IMR-90 (cell line): ENCODE measurements around the gene SPEG. TPM values are rescaled to one million over a fixed set of nuclear protein-coding genes. Genes with fewer than 3 reads are reported as not detected.
A peak's percentile ranks its signal among the peaks of the same experiment; 100 is the strongest.

ENCODE experiments used
- ATAC-seq: fragments of 200-7000 bp; cut with Tn5 transposase; 2 replicates; pipeline ENCODE4 v1.9.1; 2020; ENCODE audit warnings: low read depth, mild to moderate bottlenecking, moderate library complexity
- BruUV-seq: library from RNA; stranded (reverse); fragments of 400-500 nt; replicated peaks from 2 replicates; lab custom pipeline; 2021; lab: Mats Ljungman, UMichigan
- CTCF ChIA-PET: fragments of 300-600 bp; formaldehyde crosslinking; extraction: SDS; loops from one replicate; lab custom pipeline; 2021; ENCODE audit warnings: antibody characterized with exemption; lab: Yijun Ruan, JAX
- POLR2A ChIA-PET: fragments of 300-600 bp; sonication (Branson Sonifier 250); formaldehyde crosslinking; loops from one replicate; lab custom pipeline; 2022; ENCODE audit warnings: antibody characterized with exemption; ENCODE audit not compliant: unreplicated experiment; lab: Charles Lee
- DNase-seq: peaks from one replicate; pipeline ENCODE4 v3.0.0; 2013
- H2AFZ ChIP-seq: replicated peaks from 2 replicates; pipeline ENCODE3; 2013; ENCODE audit warnings: low read length, mild to moderate bottlenecking; ENCODE audit not compliant: poor library complexity
- H2AK5ac ChIP-seq: 2 replicates; pipeline ENCODE4 v1.6.1; 2013; ENCODE audit warnings: low read depth, low read length, inconsistent platforms
- H2AK9ac ChIP-seq: replicated peaks from 2 replicates; pipeline ENCODE3; 2013; ENCODE audit warnings: mild to moderate bottlenecking, low read depth, low read length, moderate library complexity; ENCODE audit not compliant: poor library complexity
- H2BK120ac ChIP-seq: 2 replicates; pipeline ENCODE4 v1.6.1; 2013; ENCODE audit warnings: low read depth, low read length, inconsistent platforms
- H2BK15ac ChIP-seq: 3 replicates; pipeline ENCODE4 v1.6.1; 2013; ENCODE audit warnings: low read depth, low read length, inconsistent platforms
- H2BK20ac ChIP-seq: 2 replicates; pipeline ENCODE4 v1.6.1; 2013; ENCODE audit warnings: low read depth, mild to moderate bottlenecking, inconsistent platforms, low read length, moderate library complexity
- H2BK5ac ChIP-seq: 2 replicates; pipeline ENCODE4 v1.6.1; 2013; ENCODE audit warnings: mild to moderate bottlenecking, low read depth, low read length, inconsistent platforms; ENCODE audit not compliant: poor library complexity, severe bottlenecking
- H3K14ac ChIP-seq: replicated peaks from 2 replicates; pipeline ENCODE4 v1.6.1; 2013; ENCODE audit warnings: low read depth, low read length, inconsistent platforms
- H3K18ac ChIP-seq: 2 replicates; pipeline ENCODE4 v1.6.1; 2013; ENCODE audit warnings: low read depth, low read length, control low read depth
- H3K23ac ChIP-seq: 2 replicates; pipeline ENCODE4 v1.6.1; 2013; ENCODE audit warnings: low read depth, low read length, inconsistent platforms
- H3K27ac ChIP-seq: 2 replicates; pipeline ENCODE4 v1.5.1; 2013; ENCODE audit warnings: mild to moderate bottlenecking, control low read depth, low read length; ENCODE audit not compliant: insufficient read depth
- H3K27me3 ChIP-seq: 2 replicates; pipeline ENCODE4 v1.6.1; 2013; ENCODE audit warnings: low read length; ENCODE audit not compliant: control insufficient read depth, insufficient read depth
- H3K36me3 ChIP-seq: 2 replicates; pipeline ENCODE4 v1.6.1; 2013; ENCODE audit warnings: low read length, mixed read lengths; ENCODE audit not compliant: control insufficient read depth, insufficient read depth
- H3K4ac ChIP-seq: 2 replicates; pipeline ENCODE4 v1.6.1; 2013; ENCODE audit warnings: low read depth, low read length, inconsistent platforms
- H3K4me1 ChIP-seq: 2 replicates; pipeline ENCODE4 v1.6.1; 2013; ENCODE audit warnings: low read length, mixed read lengths; ENCODE audit not compliant: control insufficient read depth, insufficient read depth
- H3K4me2 ChIP-seq: 2 replicates; pipeline ENCODE4 v1.6.1; 2013; ENCODE audit warnings: low read depth, mild to moderate bottlenecking, control low read depth, low read length, moderate library complexity
- H3K4me3 ChIP-seq: 2 replicates; pipeline ENCODE4 v1.5.1; 2013; ENCODE audit warnings: low read depth, mild to moderate bottlenecking, control low read depth, low read length, moderate library complexity; ENCODE audit not compliant: insufficient read depth
- H3K56ac ChIP-seq: 2 replicates; pipeline ENCODE4 v1.6.1; 2013; ENCODE audit warnings: low read length, inconsistent platforms; ENCODE audit not compliant: insufficient read depth; ENCODE audit errors: extremely low read depth
- H3K79me1 ChIP-seq, 2 experiments: 2 replicates each; pipeline ENCODE4 v1.6.1; 2013; ENCODE audit warnings: low read length in 2 of 2, inconsistent platforms in 1 of 2, low read depth in 1 of 2
- H3K9ac ChIP-seq: 2 replicates; pipeline ENCODE4 v1.6.1; 2013; ENCODE audit warnings: low read depth, low read length, control low read depth
- H3K9me1 ChIP-seq: 2 replicates; pipeline ENCODE4 v1.6.1; 2013; ENCODE audit warnings: low read length, inconsistent platforms; ENCODE audit not compliant: insufficient read depth
- H3K9me3 ChIP-seq: 2 replicates; pipeline ENCODE4 v1.6.1; 2013; ENCODE audit warnings: low read length; ENCODE audit not compliant: control insufficient read depth, insufficient read depth
- H4K20me1 ChIP-seq: 2 replicates; pipeline ENCODE4 v1.6.1; 2013; ENCODE audit warnings: low read length, inconsistent platforms; ENCODE audit not compliant: insufficient read depth
- H4K5ac ChIP-seq: 2 replicates; pipeline ENCODE4 v1.6.1; 2013; ENCODE audit warnings: mild to moderate bottlenecking, low read depth, low read length, control low read depth
- H4K8ac ChIP-seq, 2 experiments: 2 replicates each; pipeline ENCODE4 v1.6.1; 2013; ENCODE audit warnings: low read depth in 2 of 2, low read length in 2 of 2, control low read depth in 1 of 2, inconsistent platforms in 1 of 2
- H4K91ac ChIP-seq: 2 replicates; pipeline ENCODE4 v1.6.1; 2013; ENCODE audit warnings: low read depth, low read length, inconsistent platforms; ENCODE audit not compliant: insufficient read depth
- BHLHE40 ChIP-seq: fragments of 150-350 bp; IDR thresholded peaks from 2 replicates; pipeline ENCODE4 v1.6.1; 2016; ENCODE audit warnings: mild to moderate bottlenecking, low read depth, low read length
- CEBPB ChIP-seq: IDR thresholded peaks from 2 replicates; pipeline ENCODE4 v1.6.1; 2012; ENCODE audit warnings: low read depth, low read length, improper control_type of control experiment
- CHD1 ChIP-seq: IDR thresholded peaks from 2 replicates; pipeline ENCODE4 v1.6.1; 2012; ENCODE audit warnings: low read depth, low read length, improper control_type of control experiment
- CTCF ChIP-seq: conservative IDR thresholded peaks from 2 replicates; pipeline ENCODE4 v1.5.1; 2012; ENCODE audit warnings: mild to moderate bottlenecking, low read depth, low read length, improper control_type of control experiment
- ELK1 ChIP-seq: fragments of 150-350 bp; IDR thresholded peaks from 2 replicates; pipeline ENCODE4 v1.6.1; 2016; ENCODE audit warnings: low read depth, mild to moderate bottlenecking, low read length, moderate library complexity, borderline replicate concordance
- FOS ChIP-seq: fragments of 150-350 bp; IDR thresholded peaks from 2 replicates; pipeline ENCODE4 v1.6.1; 2016; ENCODE audit warnings: low read depth, low read length
- MAFK ChIP-seq: IDR thresholded peaks from 2 replicates; pipeline ENCODE4 v1.6.1; 2012; ENCODE audit warnings: low read depth, low read length, improper control_type of control experiment
- MAZ ChIP-seq: IDR thresholded peaks from 2 replicates; pipeline ENCODE4 v1.6.1; 2012; ENCODE audit warnings: low read depth, mild to moderate bottlenecking, low read length, improper control_type of control experiment, moderate library complexity, borderline replicate concordance
- MXI1 ChIP-seq: IDR thresholded peaks from 2 replicates; pipeline ENCODE4 v1.6.1; 2012; ENCODE audit warnings: low read depth, mild to moderate bottlenecking, low read length, moderate library complexity, borderline replicate concordance
- NFE2L2 ChIP-seq: fragments of 150-350 bp; IDR thresholded peaks from 2 replicates; pipeline ENCODE4 v1.6.1; 2016; ENCODE audit warnings: low read depth, mild to moderate bottlenecking, low read length
- POLR2A ChIP-seq: IDR thresholded peaks from 2 replicates; pipeline ENCODE4 v1.6.1; 2012; ENCODE audit warnings: mild to moderate bottlenecking, low read depth, low read length
- RAD21 ChIP-seq: IDR thresholded peaks from 2 replicates; pipeline ENCODE4 v1.6.1; 2012; ENCODE audit warnings: low read length, improper control_type of control experiment
- RCOR1 ChIP-seq: IDR thresholded peaks from 2 replicates; pipeline ENCODE4 v1.6.1; 2012; ENCODE audit warnings: mild to moderate bottlenecking, low read length, improper control_type of control experiment; ENCODE audit not compliant: insufficient replicate concordance
- RFX5 ChIP-seq: IDR thresholded peaks from 2 replicates; pipeline ENCODE4 v1.8.0; 2012; ENCODE audit warnings: low read depth, mild to moderate bottlenecking, low read length, moderate library complexity
- SMC3 ChIP-seq: fragments of 150-350 bp; IDR thresholded peaks from 2 replicates; pipeline ENCODE4 v1.6.1; 2016; ENCODE audit warnings: low read depth, mild to moderate bottlenecking, antibody characterized with exemption, low read length, moderate library complexity
- USF2 ChIP-seq: fragments of 150-350 bp; IDR thresholded peaks from 2 replicates; pipeline ENCODE4 v1.6.1; 2017; ENCODE audit warnings: mild to moderate bottlenecking, antibody characterized with exemption, low read length, low read depth
- WGBS, 2 experiments: methylation state at CpG; one replicate each; pipeline versions ENCODE4 v1.1.5 to v1.1.7; 2013; ENCODE audit warnings: missing lambda C conversion rate in 2 of 2; ENCODE audit not compliant: insufficient read length in 1 of 2; ENCODE audit errors: extremely low coverage in 2 of 2; 5-methylcytosine and 5-hydroxymethylcytosine counted together
- dilution Hi-C: fragments of 300-500 bp; cut with HindIII; formaldehyde crosslinking; loops from one replicate; pipeline ENCODE4 v1.14.3; 2018; ENCODE audit warnings: low sequenced_read_pairs; ENCODE audit not compliant: unreplicated experiment
- in situ Hi-C: fragments of 300-500 bp; cut with MboI; formaldehyde crosslinking; loops from 3 replicates; pipeline ENCODE4 v1.14.3; 2019; ENCODE audit warnings: low sequenced_read_pairs, inconsistent platforms, mixed read lengths
- intact Hi-C: fragments of 100-400 bp; cut with micrococcal nuclease; formaldehyde crosslinking; loops from 2 replicates; pipeline ENCODE4 v1.10.0; 2022
- polyA plus RNA-seq, 3 experiments: library from polyadenylated mRNA; depleted of rRNA; stranded (reverse); fragments of >200 nt; gene quantifications; 2 replicates each; pipeline ENCODE4 v1.2.3, GENCODE V29; 2012; ENCODE audit warnings: low replicate concordance in 1 of 3
- total RNA-seq: library from RNA; depleted of rRNA; stranded (reverse); fragments of >200 nt; gene quantifications from 2 replicates; pipeline ENCODE4 v1.2.3, GENCODE V29; 2012

SPEG gene
- total and polyA plus RNA-seq, 2 of the 4 experiments (the other 2 are of a cell fraction): 6.8 to 81.6 TPM

GRCh38 chr2:219437690-219438206 is 3.1 kb downstream of the SPEG start:
- in situ Hi-C loops: no loop called here
- WGBS, 2 experiments: 41% methylated on average over 2 of the region's 6 CpGs; no CpG with 5 or more reads in 1 of the 2 experiments
- Histone ChIP-seq H3K36me3 (no peaks in the 10 kb centered on the region), H3K14ac (no peak overlapping the region), H2BK5ac (no peak overlapping the region), H3K9me3 (no peaks in the 10 kb centered on the region), H4K5ac (no peak overlapping the region), H2AFZ (peak overlapping the region; percentile 28), H3K4me2 (no peak overlapping the region), H3K4me3 (no peak overlapping the region), H3K18ac (no peak overlapping the region), H3K4me1 (peaks cover 13% of the 10 kb centered on the region), H4K91ac (no peak overlapping the region), H3K79me1 (peaks cover 5 to 7% of the 10 kb centered on the region in 2 experiments; a peak in 3 of 4 replicates), H3K23ac (no peak overlapping the region), H2BK15ac (no peak overlapping the region), H3K4ac (no peak overlapping the region), H2AK9ac (no peak overlapping the region), H4K8ac (no peak overlapping the region), H2BK20ac (no peak overlapping the region), H2AK5ac (no peak overlapping the region), H4K20me1 (no peaks in the 10 kb centered on the region), H3K27ac (no peak overlapping the region), H3K9ac (no peak overlapping the region), H3K56ac (no peak overlapping the region), H3K9me1 (peaks cover 4% of the 10 kb centered on the region; the same call in 1 of the 2 replicates), H3K27me3 (no peaks in the 10 kb centered on the region; the same call in 1 of the 2 replicates), H2BK120ac (no peak overlapping the region)
- ChIA-PET CTCF (no interaction called here), POLR2A (no interaction called here)
- TF ChIP-seq RCOR1 (no peak), BHLHE40 (no peak), ELK1 (no peak), RAD21 (no peak), USF2 (no peak), FOS (no peak), CTCF (no peak), NFE2L2 (no peak), MAFK (no peak), MAZ (no peak), CEBPB (no peak), SMC3 (no peak), MXI1 (no peak), RFX5 (no peak), POLR2A (no peak), CHD1 (no peak)
- BruUV-seq: no TSS peak
- intact Hi-C loops: no loop called here
- DNase-seq: no peak
- no peak for ATAC-seq
- dilution Hi-C loops: no loop called here
